ENCODE data around the gene LENG9.
"Not testable (repeated sequence)": the region's sequence is repeated elsewhere in the genome, so short reads cannot be mapped to it uniquely, and the experiment has no call there.

The LENG9 gene

DNA sequence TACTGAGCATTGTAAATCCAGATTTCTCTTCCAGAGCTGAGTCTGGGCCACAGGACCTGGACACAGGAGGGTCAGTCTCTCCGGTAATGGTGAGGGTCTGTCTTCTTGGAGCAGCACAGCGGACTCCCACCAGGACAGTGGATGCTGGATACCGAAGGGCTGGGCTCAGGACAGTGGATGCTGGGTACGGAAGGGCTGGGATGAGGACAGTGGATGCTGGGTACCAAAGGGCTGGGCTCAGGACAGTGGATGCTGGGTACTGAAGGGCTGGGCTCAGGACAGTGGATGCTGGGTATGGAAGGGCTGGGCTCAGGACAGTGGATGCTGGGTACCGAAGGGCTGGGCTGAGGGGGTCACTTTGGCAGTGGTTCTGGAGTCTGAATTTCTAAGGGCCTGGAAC, 29.5 kb upstream of the LENG9 start:
- not testable (repeated sequence) for H2BK12ac ChIP-seq (ENCODE audit: low read length); H2BK15ac ChIP-seq (ENCODE audit: low read length); H3K79me1 ChIP-seq (ENCODE audit: low read depth, low read length); H4K8ac ChIP-seq (ENCODE audit: low read depth, low read length); H3K14ac ChIP-seq (ENCODE audit: low read length); H3K4me2 ChIP-seq (ENCODE audit: insufficient read depth, low read length, poor library complexity, severe bottlenecking); H3K9ac ChIP-seq (ENCODE audit: low read depth, low read length, poor library complexity); H3K36me3 ChIP-seq (replicated peaks in 1 of 2; ENCODE audit: control insufficient read depth in 2 of 2, insufficient read depth in 2 of 2, low read length in 2 of 2); H3K4ac ChIP-seq (ENCODE audit: low read length); H3K4me1 ChIP-seq (ENCODE audit: control insufficient read depth in 2 of 2, insufficient read depth in 1 of 2, low read depth in 1 of 2, low read length in 2 of 2); H3K27ac ChIP-seq (replicated peaks; ENCODE audit: low read length); H3K23ac ChIP-seq (ENCODE audit: low read depth, low read length, poor library complexity); H2AK5ac ChIP-seq (ENCODE audit: low read depth, low read length); H3K18ac ChIP-seq (ENCODE audit: low read length); H2BK5ac ChIP-seq (ENCODE audit: low read length); DNase-seq (ENCODE audit: low spot score); H4K91ac ChIP-seq (ENCODE audit: low read depth, low read length, poor library complexity); H2BK120ac ChIP-seq (ENCODE audit: low read depth, low read length); H2AFZ ChIP-seq (ENCODE audit: low read length)
- H3K4me3 ChIP-seq (ENCODE audit: low read length in 2 of 2) = peak overlapping the region in 1 of 2 donors; percentile 58
- peaks cover 0 to 11% of the 10 kb centered on the region in 2 donors for H3K9me3 ChIP-seq (replicated peaks in 1 of 2; ENCODE audit: control insufficient read depth in 2 of 2, insufficient read depth in 1 of 2, low read depth in 1 of 2, low read length in 2 of 2)
- no CpG with 5 or more reads among the region's 5 CpGs for WGBS, 2 donors (ENCODE audit: extremely low coverage in 2 of 2, insufficient read length in 2 of 2, insufficient replicate concordance in 1 of 2)
- peaks cover 0 to 15% (median 0%) of the 10 kb centered on the region in 3 experiments for H3K27me3 ChIP-seq (ENCODE audit: control insufficient read depth in 3 of 3, insufficient read depth in 3 of 3, low read depth in 1 of 3, low read length in 3 of 3)

DNA sequence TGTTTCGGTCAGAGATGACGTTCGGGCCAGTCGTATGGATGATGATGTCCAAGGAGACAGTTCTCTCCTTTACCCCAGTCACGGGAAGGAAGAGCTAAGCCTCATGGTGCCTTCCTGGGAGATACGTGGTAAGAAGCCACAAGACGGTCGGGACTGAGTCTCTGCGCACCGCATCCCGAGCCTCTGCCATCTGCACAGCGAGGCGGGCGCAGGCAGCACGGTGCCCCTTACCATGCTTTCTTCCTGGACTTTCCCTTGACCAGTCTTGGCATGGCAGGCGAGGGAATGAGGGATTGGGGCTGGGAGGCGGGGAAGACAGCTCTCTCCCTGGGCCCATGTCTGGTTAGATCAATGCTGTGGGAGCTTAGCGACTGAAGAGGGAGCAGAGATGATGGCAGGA, 29.0 kb upstream of the LENG9 start:
- Histone ChIP-seq H2BK120ac (ENCODE audit: low read depth, low read length) (no peak overlapping the region), H3K23ac (ENCODE audit: low read depth, low read length, poor library complexity) (no peak overlapping the region), H3K18ac (ENCODE audit: low read length) (no peak overlapping the region), H2BK5ac (ENCODE audit: low read length) (no peak overlapping the region), H3K4me2 (ENCODE audit: insufficient read depth, low read length, poor library complexity, severe bottlenecking) (no peak overlapping the region), H3K27me3 (ENCODE audit: control insufficient read depth in 3 of 3, insufficient read depth in 3 of 3, low read depth in 1 of 3, low read length in 3 of 3) (peaks cover 0 to 15% (median 0%) of the 10 kb centered on the region in 3 experiments), H3K4ac (ENCODE audit: low read length) (no peak overlapping the region), H3K27ac (replicated peaks; ENCODE audit: low read length) (no peak overlapping the region), H4K8ac (ENCODE audit: low read depth, low read length) (no peak overlapping the region), H4K91ac (ENCODE audit: low read depth, low read length, poor library complexity) (no peak overlapping the region), H3K4me1 (ENCODE audit: control insufficient read depth in 2 of 2, insufficient read depth in 1 of 2, low read depth in 1 of 2, low read length in 2 of 2) (no peaks in the 10 kb centered on the region), H3K4me3 (ENCODE audit: low read length in 2 of 2) (no peak overlapping the region), H2AFZ (ENCODE audit: low read length) (no peak overlapping the region), H3K14ac (ENCODE audit: low read length) (no peak overlapping the region), H2BK12ac (ENCODE audit: low read length) (no peak overlapping the region), H2AK5ac (ENCODE audit: low read depth, low read length) (no peak overlapping the region), H3K9ac (ENCODE audit: low read depth, low read length, poor library complexity) (no peak overlapping the region), H3K36me3 (replicated peaks in 1 of 2; ENCODE audit: control insufficient read depth in 2 of 2, insufficient read depth in 2 of 2, low read length in 2 of 2) (no peaks in the 10 kb centered on the region), H3K9me3 (replicated peaks in 1 of 2; ENCODE audit: control insufficient read depth in 2 of 2, insufficient read depth in 1 of 2, low read depth in 1 of 2, low read length in 2 of 2) (peaks cover 0 to 11% of the 10 kb centered on the region in 2 donors), H3K79me1 (ENCODE audit: low read depth, low read length) (no peaks in the 10 kb centered on the region), H2BK15ac (ENCODE audit: low read length) (no peak overlapping the region)
- DNase-seq (ENCODE audit: low spot score) = no peak
- WGBS, 2 donors (ENCODE audit: extremely low coverage in 2 of 2, insufficient read length in 2 of 2, insufficient replicate concordance in 1 of 2) = no CpG with 5 or more reads among the region's 18 CpGs

DNA sequence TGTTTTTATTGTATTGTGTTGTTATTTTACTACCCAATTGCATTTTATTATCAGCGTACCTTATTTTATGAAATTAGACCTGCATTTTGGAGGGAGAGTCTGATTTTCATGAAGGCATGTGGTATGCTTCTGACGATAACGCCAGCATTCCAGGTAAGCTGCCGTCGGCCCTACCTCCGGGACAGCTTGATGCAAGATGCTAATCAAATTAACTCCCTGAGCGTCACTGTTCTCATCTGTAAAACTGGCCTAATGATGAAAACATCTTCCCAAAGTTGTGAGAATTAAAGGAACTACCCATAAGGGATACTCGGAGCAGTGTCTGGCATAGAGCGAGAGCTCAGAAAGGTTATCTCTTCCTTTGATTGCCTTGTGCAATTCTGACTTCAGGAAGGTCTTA, 26.2 kb upstream of the LENG9 start:
- Histone ChIP-seq H3K4ac (ENCODE audit: low read length) (no peak overlapping the region), H2BK5ac (ENCODE audit: low read length) (no peak overlapping the region), H3K36me3 (replicated peaks in 1 of 2; ENCODE audit: control insufficient read depth in 2 of 2, insufficient read depth in 2 of 2, low read length in 2 of 2) (no peaks in the 10 kb centered on the region), H2BK15ac (ENCODE audit: low read length) (no peak overlapping the region), H2BK120ac (ENCODE audit: low read depth, low read length) (no peak overlapping the region), H3K9me3 (replicated peaks in 1 of 2; ENCODE audit: control insufficient read depth in 2 of 2, insufficient read depth in 1 of 2, low read depth in 1 of 2, low read length in 2 of 2) (peaks cover 0 to 11% of the 10 kb centered on the region in 2 donors), H2AK5ac (ENCODE audit: low read depth, low read length) (no peak overlapping the region), H2BK12ac (ENCODE audit: low read length) (no peak overlapping the region), H3K18ac (ENCODE audit: low read length) (no peak overlapping the region), H4K91ac (ENCODE audit: low read depth, low read length, poor library complexity) (no peak overlapping the region), H3K4me2 (ENCODE audit: insufficient read depth, low read length, poor library complexity, severe bottlenecking) (no peak overlapping the region), H3K79me1 (ENCODE audit: low read depth, low read length) (no peaks in the 10 kb centered on the region), H3K14ac (ENCODE audit: low read length) (no peak overlapping the region), H3K27ac (replicated peaks; ENCODE audit: low read length) (no peak overlapping the region), H3K4me1 (ENCODE audit: control insufficient read depth in 2 of 2, insufficient read depth in 1 of 2, low read depth in 1 of 2, low read length in 2 of 2) (no peaks in the 10 kb centered on the region), H2AFZ (ENCODE audit: low read length) (no peak overlapping the region), H3K9ac (ENCODE audit: low read depth, low read length, poor library complexity) (no peak overlapping the region), H3K4me3 (ENCODE audit: low read length in 2 of 2) (no peak overlapping the region), H4K8ac (ENCODE audit: low read depth, low read length) (no peak overlapping the region), H3K27me3 (ENCODE audit: control insufficient read depth in 3 of 3, insufficient read depth in 3 of 3, low read depth in 1 of 3, low read length in 3 of 3) (peaks cover 0 to 12% (median 0%) of the 10 kb centered on the region in 3 experiments), H3K23ac (ENCODE audit: low read depth, low read length, poor library complexity) (no peak overlapping the region)
- DNase-seq (ENCODE audit: low spot score) = no peak
- no CpG with 5 or more reads among the region's 9 CpGs for WGBS, 2 donors (ENCODE audit: extremely low coverage in 2 of 2, insufficient read length in 2 of 2, insufficient replicate concordance in 1 of 2)

DNA sequence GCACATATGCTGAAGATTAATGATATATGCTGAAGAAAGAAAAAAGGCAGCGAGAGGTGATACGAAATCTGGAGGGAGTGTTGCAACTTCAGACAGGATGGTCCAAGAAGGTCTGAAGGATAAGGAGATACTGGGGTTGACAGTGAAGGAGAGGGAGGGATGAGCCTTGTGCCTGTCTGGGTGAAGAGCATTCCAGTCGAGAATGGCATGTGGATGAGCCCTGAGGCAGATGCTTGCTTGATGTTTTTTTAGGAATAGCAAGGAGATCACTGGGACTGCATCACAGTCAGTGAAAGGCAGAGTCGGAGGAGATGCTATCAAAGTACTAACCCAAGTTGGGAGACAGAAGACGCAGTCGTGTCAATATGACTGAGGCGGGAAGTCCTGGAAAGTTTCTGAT, 25.8 kb upstream of the LENG9 start:
- no peaks in the 10 kb centered on the region for H3K79me1 ChIP-seq (ENCODE audit: low read depth, low read length)
- no peak overlapping the region for H4K8ac ChIP-seq (ENCODE audit: low read depth, low read length)
- no peak overlapping the region for H2BK5ac ChIP-seq (ENCODE audit: low read length)
- no CpG with 5 or more reads among the region's 7 CpGs for WGBS, 2 donors (ENCODE audit: extremely low coverage in 2 of 2, insufficient read length in 2 of 2, insufficient replicate concordance in 1 of 2)
- H3K9me3 ChIP-seq (replicated peaks in 1 of 2; ENCODE audit: control insufficient read depth in 2 of 2, insufficient read depth in 1 of 2, low read depth in 1 of 2, low read length in 2 of 2) = peaks cover 0 to 11% of the 10 kb centered on the region in 2 donors
- H3K9ac ChIP-seq (ENCODE audit: low read depth, low read length, poor library complexity) = no peak overlapping the region
- no peak for DNase-seq (ENCODE audit: low spot score)
- H3K36me3 ChIP-seq (replicated peaks in 1 of 2; ENCODE audit: control insufficient read depth in 2 of 2, insufficient read depth in 2 of 2, low read length in 2 of 2) = no peaks in the 10 kb centered on the region
- H3K14ac ChIP-seq (ENCODE audit: low read length) = no peak overlapping the region
- no peak overlapping the region for H3K4me2 ChIP-seq (ENCODE audit: insufficient read depth, low read length, poor library complexity, severe bottlenecking)
- no peak overlapping the region for H3K18ac ChIP-seq (ENCODE audit: low read length)
- H3K4me1 ChIP-seq (ENCODE audit: control insufficient read depth in 2 of 2, insufficient read depth in 1 of 2, low read depth in 1 of 2, low read length in 2 of 2) = no peaks in the 10 kb centered on the region
- no peak overlapping the region for H3K23ac ChIP-seq (ENCODE audit: low read depth, low read length, poor library complexity)
- H2BK15ac ChIP-seq (ENCODE audit: low read length) = no peak overlapping the region
- H3K4ac ChIP-seq (ENCODE audit: low read length) = no peak overlapping the region
- no peak overlapping the region for H2AK5ac ChIP-seq (ENCODE audit: low read depth, low read length)
- no peak overlapping the region for H2BK120ac ChIP-seq (ENCODE audit: low read depth, low read length)
- peaks cover 0 to 15% (median 0%) of the 10 kb centered on the region in 3 experiments for H3K27me3 ChIP-seq (ENCODE audit: control insufficient read depth in 3 of 3, insufficient read depth in 3 of 3, low read depth in 1 of 3, low read length in 3 of 3)
- H3K27ac ChIP-seq (replicated peaks; ENCODE audit: low read length) = no peak overlapping the region
- H3K4me3 ChIP-seq (ENCODE audit: low read length in 2 of 2) = no peak overlapping the region
- no peak overlapping the region for H2BK12ac ChIP-seq (ENCODE audit: low read length)
- no peak overlapping the region for H4K91ac ChIP-seq (ENCODE audit: low read depth, low read length, poor library complexity)
- H2AFZ ChIP-seq (ENCODE audit: low read length) = no peak overlapping the region
